HG03064 (cell line): ENCODE data around the gene UBIAD1.

ENCODE experiments used
- ATAC-seq: cut with Tn5 transposase; IDR thresholded peaks from one replicate; pipeline ENCODE4 v1.9.1; 2021; ENCODE audit warnings: low read depth; ENCODE audit not compliant: unreplicated experiment

The UBIAD1 gene

GRCh38 chr1:11337580-11338073 is 64.6 kb downstream of the UBIAD1 start:
- no peak for ATAC-seq
